GM18873 (cell line): ENCODE results near the gene MACO1.
"Not testable (repeated sequence)": the region's sequence is repeated elsewhere in the genome, so short reads cannot be mapped to it uniquely, and the experiment has no call there.

Experiments used
- ATAC-seq: cut with Tn5 transposase; IDR thresholded peaks from one replicate; pipeline ENCODE4 v1.9.1; 2021; ENCODE audit warnings: mild to moderate bottlenecking, moderate library complexity, moderate number of reproducible peaks; ENCODE audit not compliant: unreplicated experiment, low FRiP score

Gene MACO1

DNA sequence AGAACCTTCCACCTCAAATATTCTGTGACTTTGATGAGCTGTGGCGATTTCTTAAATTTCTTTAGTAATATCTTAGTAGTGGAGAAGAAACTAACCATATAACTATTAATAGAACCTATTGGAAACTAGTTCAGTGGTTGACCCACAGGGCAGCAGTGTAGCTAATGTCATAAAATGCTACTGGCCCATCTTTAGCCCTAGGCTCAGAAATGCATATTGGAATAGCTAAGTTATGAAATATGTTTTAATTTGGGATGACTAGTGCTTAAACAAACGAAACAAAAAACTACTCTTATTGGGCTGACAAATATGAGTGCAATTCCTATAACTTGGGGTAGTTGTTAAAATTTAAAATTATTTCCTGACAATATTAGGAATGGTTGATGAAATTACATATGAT is 20.2 kb downstream of the MACO1 start:
- ATAC-seq: no peak

- ATAC-seq: no peak
Measured at GRCh38 chr1:25451908-25452307, 21.2 kb downstream of the MACO1 start.

DNA sequence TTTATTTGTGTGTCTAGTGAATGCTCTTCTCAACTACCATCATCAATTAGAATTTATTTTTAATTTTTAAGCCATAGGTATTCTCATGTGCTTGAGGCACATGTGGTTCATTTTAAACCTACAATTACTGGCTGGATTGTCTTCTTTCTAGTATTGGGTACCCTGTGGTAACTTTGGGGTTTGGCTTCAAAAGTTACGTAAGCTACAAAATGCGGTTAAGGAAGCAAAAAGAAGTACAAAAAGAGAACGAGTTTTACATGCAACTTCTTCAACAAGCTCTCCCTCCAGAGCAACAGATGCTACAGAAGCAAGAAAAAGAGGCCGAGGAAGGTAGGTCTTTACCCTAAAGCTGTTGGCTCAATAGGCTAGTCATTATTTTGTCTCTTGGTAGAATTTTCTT is 25.8 kb downstream of the MACO1 start:
- ATAC-seq: no peak

GRCh38 chr1:25458541-25459298 is 28.0 kb downstream of the MACO1 start:
- ATAC-seq: no peak

GRCh38 chr1:25460020-25460419 is 29.3 kb downstream of the MACO1 start:
- no peak for ATAC-seq

DNA sequence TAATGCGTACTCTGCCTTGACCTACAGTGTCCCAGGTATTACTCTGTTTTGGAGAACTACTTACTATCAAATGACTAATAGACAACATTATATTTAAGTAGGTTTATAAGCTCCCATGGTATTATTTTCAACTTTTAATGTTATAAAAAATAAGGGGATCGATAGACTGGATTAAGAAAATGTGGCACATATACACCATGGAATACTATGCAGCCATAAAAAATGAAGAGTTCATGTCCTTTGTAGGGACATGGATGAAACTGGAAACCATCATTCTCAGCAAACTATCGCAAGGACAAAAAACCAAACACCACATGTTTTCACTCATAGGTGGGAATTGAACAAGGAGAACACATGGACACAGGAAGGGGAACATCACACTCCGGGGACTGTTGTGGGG is 30.1 kb downstream of the MACO1 start:
- not testable (repeated sequence) for ATAC-seq

DNA sequence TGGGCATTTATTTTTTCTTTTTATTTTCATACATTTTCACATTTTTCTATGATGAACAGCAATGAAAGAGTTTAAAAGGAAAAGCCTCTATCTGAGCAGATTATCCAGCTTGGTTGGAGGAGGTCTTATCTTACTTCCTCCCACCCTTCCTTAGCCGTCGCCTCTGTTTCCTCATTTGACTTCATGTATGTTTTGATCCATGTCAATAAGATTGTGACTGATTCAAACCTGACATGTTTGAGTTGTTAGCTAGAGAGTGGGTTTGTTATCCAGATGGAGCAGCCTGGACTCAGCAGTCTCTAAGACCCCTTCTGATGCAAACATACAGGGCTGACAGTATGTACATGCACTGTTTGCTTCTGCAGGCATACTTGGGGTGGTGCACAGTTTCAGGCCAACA is 31.2 kb downstream of the MACO1 start:
- ATAC-seq: no peak

DNA sequence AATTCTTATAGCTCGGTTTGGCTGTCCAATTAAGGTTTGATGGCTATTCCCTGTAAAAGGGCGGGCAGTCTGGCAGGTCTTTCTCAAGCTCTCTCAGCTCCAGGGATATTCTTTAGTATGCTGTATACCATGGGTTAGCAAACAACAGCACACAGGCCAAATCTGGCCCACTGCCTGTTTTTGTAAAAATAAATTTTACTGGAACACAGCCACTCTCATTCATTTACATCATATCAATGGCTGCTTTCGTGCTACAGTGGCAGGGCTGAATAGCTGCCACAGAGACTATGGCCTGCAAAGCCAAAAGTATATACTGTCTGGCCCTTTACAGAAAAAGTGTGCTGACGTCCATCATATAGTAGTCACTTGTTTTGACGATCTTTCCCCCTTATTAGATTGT is 32.0 kb downstream of the MACO1 start:
- ATAC-seq: no peak

- ATAC-seq: no peak
Measured at GRCh38 chr1:25467193-25467592, 36.5 kb downstream of the MACO1 start.

DNA sequence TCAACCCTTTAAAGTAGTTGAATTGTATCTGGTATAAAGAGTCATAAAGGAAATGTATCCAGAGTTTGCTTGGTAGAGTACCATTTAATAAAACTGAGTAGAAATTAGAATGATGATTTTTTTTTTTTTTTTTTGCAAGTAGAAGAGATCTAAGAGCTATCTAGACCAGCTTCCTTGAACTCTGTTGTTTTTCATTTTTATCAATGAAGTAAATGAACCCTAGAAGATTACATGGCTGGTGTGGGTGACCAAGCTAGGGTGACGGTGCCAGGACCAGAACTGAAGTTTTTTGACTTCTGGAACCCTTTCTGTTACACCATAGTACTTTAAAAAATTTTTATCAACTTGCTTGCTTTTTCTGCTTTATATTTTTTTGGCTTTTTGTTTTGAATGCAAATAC is 36.9 kb downstream of the MACO1 start:
- ATAC-seq: no peak

- ATAC-seq: no peak
Measured at GRCh38 chr1:25468033-25468432, 37.3 kb downstream of the MACO1 start.

- ATAC-seq: no peak
Measured at GRCh38 chr1:25469177-25469576, 38.5 kb downstream of the MACO1 start.

DNA sequence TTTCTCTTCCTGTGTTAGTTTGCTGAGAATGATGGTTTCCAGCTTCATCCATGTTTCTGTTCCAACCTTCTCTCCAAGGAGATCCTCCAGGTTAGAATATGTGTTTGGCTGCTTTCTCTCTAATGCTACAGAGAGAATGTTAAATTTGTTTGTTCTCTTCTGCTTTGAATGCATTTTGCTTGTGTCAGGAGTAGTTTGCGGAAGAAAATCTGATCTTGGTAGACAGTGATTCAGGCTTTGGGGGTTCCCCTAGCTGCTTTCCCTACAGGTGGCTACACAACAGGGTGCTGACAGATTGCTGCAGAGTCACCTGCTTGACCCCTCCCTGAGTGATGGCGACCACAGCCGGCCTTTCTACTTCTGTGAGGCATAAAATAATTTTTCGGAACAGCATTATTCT is 41.8 kb downstream of the MACO1 start:
- ATAC-seq: no peak

DNA sequence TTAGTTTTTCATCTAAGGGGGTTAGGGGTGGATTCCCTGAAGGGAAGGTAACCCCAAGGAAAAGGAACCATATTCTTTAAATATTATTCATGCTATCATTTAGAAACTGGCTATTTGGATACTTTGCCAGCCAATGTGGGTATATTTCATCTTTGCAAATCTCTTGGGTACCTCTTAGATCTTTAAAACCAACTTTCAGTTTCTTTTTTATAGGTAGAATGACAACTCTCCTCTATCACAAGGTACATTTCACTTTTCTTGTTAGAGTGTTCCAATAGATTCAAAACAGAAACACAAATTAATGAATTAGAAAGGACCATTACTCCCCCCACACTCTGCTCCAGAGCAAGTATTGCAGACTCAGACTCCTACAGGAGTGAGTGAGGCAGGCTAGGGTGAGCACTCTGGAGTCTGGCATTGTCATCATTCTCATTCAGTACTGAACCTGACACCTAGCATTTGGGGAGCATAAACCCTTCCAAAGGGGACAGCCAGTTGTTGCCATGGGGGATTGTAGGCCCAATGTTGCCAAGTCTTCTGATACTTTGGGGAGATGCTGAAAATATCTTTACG is 43.0 kb downstream of the MACO1 start:
- no peak for ATAC-seq

DNA sequence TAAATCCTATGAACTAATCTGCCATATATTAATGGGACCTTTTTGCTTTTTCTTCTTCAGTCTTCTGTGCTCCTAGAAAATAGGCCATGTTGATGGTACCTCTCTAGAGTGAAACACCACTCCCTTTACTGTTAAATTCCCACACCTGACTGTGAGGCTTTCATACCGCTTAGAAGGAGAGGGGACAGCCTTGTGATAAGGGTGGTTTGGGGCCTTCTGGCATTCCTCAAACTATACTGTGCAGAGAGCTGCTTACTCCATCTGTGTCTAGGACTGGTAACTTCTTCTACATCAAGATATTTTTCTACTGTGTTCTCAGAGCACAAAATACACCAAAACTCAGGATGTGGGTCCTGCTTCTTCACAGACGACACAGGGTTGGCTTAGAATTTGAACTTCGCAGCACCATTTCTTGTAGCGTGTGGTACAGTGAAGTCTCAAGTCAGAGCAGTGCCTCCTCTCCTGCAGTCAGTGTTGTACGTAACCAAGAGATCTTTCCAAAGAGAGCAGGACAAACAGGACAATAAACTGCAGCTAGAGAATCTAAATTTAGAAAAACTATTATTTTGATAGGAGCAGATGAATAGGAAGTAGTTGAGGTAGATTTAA is 43.8 kb downstream of the MACO1 start:
- ATAC-seq: no peak

- no peak for ATAC-seq
Measured at GRCh38 chr1:25476186-25477097, 45.7 kb downstream of the MACO1 start.

- ATAC-seq: no peak
Measured at GRCh38 chr1:25477448-25478034, 46.8 kb downstream of the MACO1 start.

GRCh38 chr1:25478633-25479032 is 47.9 kb downstream of the MACO1 start:
- no peak for ATAC-seq

DNA sequence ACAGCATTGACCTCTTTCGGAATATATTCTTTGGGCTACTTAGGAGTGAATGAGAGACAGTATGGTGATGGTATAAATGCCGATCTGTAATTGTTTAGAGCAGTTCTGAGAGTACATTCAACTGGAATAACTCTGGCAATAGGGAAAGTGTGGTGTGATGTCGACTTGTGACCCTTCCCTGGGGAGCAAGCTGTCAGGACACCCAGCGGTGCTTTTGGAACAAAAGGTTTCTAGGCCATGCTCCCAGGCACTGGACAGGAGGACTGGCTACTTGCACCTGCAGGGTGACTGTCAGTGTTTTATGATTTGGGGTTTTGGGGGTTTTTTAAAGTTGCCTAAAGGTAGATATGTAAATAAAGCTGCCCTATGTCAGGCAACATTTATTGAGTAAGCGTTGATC is 50.9 kb downstream of the MACO1 start:
- ATAC-seq: no peak

DNA sequence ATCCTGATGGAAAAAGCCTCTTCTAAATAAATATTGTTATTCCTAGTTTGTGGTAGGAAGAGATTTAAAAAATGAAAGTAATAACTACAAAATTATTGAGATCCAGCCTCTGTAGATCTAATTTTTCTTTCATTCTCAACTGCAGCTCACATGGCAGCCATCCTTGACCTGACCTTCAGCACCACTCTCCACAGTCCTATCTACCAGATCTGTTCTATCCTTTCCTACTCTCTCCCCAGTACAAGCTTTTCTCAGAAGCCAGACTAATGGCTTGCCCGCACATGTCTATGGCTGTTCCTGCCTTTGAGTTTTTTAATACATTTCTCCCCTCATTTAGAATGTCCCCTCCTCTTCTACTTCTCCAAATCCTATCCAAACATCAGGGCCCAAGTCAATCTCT is 51.5 kb downstream of the MACO1 start:
- ATAC-seq: no peak

DNA sequence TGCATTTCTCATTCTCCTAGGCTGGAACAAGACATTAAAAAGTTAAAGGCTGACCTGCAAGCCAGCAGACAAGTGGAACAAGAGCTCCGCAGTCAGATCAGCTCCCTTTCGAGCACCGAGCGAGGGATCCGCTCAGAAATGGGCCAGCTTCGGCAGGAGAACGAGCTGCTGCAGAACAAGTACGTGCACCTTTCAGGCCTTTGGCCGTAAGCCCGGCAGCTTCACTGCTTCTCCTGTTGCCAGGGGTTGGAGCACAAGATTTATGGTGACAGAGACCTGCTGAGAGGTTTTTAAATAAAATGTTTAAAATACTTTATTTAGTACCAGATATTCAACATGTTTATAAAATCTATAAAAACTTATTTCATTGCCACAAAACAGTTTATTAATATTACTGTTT is 53.4 kb downstream of the MACO1 start:
- no peak for ATAC-seq
